Dermis microvascular lymphatic vessel endothelial cell (primary cell): Measurements from ENCODE around the gene SLC66A3. TPM values are rescaled to one million over a fixed set of nuclear protein-coding genes. Genes with fewer than 3 reads are reported as not detected.
"Not testable (repeated sequence)": the region's sequence is repeated elsewhere in the genome, so short reads cannot be mapped to it uniquely, and the experiment has no call there.

Experiments
- DNase-seq, 2 donors: peaks; one replicate each; pipeline versions ENCODE4 v3.0.0 to v3.0.0-alpha.2; 2010; ENCODE audit warnings: low read depth in 2 of 2
- total RNA-seq: library from RNA; depleted of rRNA; stranded (reverse); fragments of >200 nt; gene quantifications from 2 replicates; pipeline ENCODE4 v1.2.1, GENCODE V29; 2014

The SLC66A3 gene
- total RNA-seq, 1 donor from 2014 or later = 36.7 TPM

- DNase-seq = no peak
These were observed 8.4 kb downstream of the SLC66A3 start for GRCh38 chr2:11163439-11164317.

GRCh38 chr2:11165046-11165445, 9.8 kb downstream of the SLC66A3 start:
- not testable (repeated sequence) for DNase-seq

DNA sequence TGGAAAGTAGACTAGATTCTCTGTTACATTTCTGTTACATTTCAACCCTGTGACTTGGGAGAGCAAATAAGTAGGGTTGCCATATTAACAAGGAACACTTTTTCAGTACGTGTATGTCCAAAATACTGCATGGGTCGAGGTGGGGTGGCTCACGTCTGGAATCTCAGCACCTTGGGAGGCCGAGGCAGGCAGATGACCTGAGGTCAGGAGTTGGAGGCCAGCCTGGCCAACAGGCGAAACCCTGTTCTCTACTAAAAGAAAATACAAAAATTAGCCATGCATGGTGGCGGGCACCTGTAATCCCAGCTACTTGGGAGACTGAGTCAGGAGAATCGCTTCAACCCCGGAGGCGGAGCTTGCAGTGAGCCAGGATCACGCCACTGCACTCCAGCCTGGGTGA, 11.2 kb downstream of the SLC66A3 start:
- DNase-seq = no peak

DNA sequence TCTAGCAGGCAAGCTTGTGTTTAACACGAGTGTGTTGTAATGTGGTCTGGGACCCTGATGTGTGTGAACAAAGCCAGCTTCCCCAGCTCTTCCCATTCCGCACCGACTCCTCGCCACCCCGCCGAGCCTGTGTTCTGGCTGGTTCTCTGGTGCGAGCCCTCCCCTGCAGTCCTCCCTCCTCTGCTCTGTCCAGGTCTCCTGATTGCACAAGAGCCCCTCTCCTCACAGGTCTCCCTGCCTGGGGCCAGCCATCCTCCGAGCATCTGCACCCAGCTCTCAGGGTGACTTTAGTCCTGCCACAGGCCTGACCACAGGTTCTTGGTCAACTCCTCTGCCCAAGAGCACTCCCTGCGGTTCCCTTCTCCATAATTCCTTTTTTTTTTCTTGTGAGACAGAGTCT, 13.2 kb downstream of the SLC66A3 start:
- DNase-seq = no peak

DNA sequence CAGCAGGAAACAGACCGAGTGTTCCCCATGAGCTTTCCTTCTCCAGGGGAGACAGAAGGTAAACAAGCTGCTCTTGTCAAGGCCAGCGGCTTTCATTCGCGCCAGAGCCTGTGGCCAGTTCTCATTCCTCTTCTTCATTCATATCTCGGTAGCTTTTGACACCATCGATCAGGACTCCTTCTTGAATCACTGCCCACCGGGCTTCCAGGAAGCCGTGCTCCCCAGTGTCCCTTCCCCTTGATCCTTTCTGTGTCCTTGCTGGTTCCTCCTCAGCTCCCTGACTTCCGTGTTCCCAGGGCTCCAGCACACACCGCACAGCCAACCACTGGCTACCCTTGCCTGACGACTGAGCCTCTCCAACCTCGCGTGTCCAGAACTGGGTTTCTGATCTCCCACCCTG, 14.1 kb downstream of the SLC66A3 start:
- no peak for DNase-seq

DNA sequence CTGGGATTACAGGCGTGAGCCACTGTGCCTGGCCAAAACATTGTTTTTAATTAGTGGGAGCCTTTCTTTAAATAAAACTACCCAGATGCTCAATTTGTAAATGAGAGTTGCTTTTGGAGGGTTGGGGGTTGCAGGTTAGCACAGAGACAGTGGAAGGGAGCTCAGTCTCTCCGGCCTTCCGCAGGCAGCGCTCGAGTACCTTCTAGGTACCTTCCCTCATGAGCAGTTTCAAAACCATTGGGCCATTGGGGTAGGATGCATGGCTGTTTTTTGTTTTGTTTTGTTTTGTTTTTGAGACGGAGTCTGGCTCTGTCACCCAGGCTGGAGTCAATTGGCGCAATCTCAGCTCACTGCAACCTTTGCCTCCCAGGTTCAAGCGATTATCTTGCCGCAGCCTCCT, 19.0 kb downstream of the SLC66A3 start:
- DNase-seq = no peak

GRCh38 chr2:11175293-11175795, 20.1 kb downstream of the SLC66A3 start:
- peak in 1 of 2 donors; percentile 38 for DNase-seq

GRCh38 chr2:11177871-11178690, 22.8 kb downstream of the SLC66A3 start:
- DNase-seq = no peak

DNA sequence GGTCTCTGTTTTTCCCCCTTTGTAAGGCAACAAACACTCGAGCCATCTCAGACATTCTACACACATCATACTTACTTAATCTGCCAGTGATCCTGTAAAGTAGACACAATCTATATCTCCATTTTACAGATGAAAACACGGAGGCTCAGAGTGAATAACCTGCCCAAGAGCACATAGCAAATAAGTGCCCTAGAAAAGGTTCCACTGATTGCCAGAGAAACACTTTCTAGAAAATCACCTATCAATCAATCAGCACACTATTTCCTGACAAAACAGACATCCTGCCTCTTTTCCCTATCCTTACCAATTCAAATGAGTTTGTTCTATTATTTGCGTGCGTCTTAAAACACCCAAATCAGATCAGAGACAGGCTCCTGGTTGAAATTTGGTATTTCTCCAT, 23.9 kb downstream of the SLC66A3 start:
- no peak for DNase-seq

DNA sequence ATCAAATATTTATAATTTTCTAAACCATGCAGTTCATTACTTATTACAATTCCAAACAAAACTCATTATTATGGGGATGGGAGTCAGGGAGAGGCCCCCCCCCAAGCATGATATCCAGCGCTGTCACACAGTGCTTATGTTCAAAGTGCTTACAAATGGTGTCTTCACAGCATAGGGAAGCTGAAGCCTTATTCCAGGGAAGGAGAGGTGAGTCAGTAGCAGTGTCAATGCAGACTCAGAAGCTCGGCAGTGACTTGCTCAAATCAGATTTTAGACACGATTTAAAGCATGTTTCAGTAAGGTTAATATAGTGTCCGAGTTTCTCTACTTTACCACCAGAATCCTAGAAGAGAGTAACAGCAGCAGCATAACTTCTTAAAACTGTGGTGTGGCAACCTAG, 24.6 kb downstream of the SLC66A3 start:
- DNase-seq = no peak

- DNase-seq = no peak
These were observed 25.4 kb downstream of the SLC66A3 start for GRCh38 chr2:11180653-11181052.

DNA sequence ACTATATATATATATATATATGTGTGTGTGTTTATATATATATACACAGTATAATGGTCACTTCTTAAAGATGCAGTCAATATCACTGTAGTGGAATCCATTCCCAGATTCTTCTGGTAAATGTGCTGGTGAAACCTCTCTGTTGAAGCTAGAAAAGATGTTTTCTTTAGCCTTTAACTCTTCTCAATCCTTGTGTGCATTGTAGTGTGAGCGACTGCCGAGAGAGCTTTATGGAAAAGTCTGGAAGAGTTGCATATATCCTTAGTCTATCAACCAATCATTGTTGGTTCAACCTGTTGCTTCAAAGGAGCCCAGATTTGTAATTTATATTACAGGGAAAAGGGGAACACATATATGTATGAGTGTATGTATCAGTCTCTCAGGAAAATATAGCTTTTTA, 27.7 kb downstream of the SLC66A3 start:
- DNase-seq = no peak

- DNase-seq = no peak
These were observed 30.9 kb downstream of the SLC66A3 start for GRCh38 chr2:11186145-11186544.

DNA sequence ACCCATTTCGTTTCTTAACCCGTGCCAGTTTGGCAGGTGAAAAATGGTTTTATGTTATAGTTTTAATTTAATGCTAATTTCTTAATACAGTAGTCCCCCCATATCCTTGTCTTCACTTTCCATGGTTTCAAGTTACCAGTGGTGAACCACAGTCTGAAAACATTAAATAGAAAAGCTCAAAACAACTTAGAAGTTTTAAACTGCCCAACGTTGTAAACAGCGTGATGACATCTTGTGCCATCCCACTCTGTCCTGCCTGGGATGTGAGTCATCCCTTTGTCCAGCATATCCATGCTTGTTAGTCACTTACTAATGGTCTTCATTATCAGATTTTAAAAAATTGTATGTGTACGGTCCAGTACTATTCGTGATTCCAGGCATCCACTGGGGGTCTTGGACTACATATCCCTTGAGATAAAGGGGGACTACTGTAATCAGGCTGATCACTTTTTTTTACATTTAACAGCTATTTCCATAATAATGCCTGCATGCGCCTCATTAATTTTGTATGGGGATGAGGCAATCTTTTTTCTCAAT, 31.9 kb downstream of the SLC66A3 start:
- DNase-seq = peak; percentile 56 to 84

GRCh38 chr2:11187731-11188130, 32.5 kb downstream of the SLC66A3 start:
- no peak for DNase-seq

DNA sequence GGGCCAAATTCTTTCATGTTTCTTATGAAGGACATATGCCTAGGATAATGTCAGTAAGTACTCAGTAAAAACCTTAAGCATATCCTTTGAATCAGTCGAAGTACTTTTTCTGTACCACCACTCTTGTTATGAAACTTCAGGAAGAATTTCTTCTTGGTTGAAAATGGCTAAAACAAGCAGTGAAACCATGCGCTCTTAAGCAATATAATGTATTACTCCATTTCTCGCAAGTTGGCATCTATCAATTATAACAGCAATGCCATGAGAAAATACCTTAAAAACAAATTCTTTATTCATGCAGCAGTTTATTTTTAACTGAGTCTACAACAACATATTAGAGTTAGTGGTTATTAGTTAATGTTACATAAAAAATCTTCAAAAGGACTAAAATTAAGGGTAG, 41.0 kb downstream of the SLC66A3 start:
- DNase-seq = no peak

DNA sequence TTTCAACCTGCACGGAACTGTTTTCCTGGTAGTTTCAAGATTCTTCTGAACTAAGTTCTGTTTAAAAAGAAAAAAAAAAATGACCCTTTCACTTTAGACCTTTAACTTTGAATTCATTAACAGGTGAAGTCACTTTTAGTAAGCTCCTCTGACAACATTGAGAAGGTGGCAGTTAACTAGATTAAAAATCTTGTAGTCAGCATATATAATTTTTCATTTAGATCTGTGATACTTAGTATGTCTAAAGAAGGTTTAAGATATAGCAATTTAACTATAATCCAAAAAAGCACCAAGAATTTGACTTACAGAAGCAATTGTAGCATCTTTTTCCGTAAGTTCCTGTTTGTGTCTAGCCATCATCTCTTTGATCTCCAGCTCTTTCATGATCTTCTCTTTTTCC, 45.4 kb downstream of the SLC66A3 start:
- no peak for DNase-seq

- DNase-seq = no peak
These were observed 46.7 kb downstream of the SLC66A3 start for GRCh38 chr2:11201969-11202368.

- peak; percentile 18 to 75 for DNase-seq
These were observed 48.2 kb downstream of the SLC66A3 start for GRCh38 chr2:11203480-11203879.

- DNase-seq = no peak
These were observed 52.8 kb downstream of the SLC66A3 start for GRCh38 chr2:11208083-11208482.

DNA sequence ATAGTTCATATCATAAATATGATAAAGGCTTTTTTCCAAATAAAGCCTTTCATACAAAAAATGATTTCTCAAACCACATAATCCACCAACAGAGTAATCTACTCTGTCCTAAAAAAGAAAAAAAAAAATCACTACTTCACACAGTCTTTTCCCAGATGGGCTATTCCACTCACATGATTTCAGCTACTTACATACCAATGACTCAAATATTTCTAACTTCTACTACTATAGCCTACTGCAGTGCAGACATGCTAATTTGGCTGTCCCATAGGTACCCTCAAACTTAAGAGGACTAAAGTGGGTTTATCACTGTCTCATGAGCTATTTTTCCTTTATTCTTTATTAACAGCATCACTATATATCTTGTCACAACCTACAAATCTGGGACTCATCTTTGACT, 57.4 kb downstream of the SLC66A3 start:
- DNase-seq = no peak

DNA sequence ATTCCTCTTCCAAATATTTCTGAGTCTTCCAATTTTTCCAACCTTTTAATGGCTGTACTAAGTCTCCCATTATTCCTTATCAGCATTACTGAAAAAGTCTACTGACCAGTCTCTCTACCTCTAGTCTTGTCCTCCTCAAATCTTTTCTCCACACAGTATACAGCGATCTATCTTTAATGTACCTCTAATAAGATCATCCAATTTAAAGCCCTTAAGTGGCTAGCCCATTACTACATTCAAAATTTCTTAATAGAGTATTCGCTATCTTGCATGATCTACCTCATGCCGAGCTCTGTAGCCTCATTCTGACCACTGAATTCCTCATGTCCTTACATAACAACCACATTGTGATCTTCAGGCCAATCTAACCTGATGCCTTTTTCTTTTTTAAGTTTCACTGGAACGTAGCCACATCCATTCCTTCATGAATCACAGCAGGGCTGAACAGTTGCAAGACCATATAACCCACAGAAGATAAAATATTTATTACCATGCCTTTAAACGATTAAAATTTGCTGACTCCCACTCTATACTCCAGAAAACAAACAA, 57.9 kb downstream of the SLC66A3 start:
- no peak for DNase-seq
